ENCODE data around the gene DNAH10. TPM values are rescaled to one million over a fixed set of nuclear protein-coding genes. Genes with fewer than 3 reads are reported as not detected.

Gene DNAH10
- total RNA-seq, 1 experiment from 2014 or later, result 0.39 TPM

DNA sequence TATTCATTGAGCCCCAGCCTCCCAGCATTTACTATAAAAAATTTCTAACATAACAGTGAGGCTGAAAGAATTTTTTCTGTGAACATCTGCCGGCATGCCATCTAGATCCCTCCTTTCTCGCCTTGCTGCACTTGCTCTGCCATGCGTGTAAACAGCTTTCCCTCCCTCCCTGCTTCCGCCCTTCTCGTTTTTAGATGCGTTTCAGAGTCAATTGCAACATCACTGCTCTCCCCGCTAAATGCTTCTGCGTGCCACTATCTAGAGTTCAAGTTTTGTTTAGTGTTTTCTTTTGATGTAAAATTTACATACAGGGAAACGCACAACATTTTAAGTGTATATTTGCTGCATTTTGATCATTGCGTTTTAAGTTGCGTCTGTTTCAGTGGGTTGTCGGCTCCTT lies 126.9 kb downstream of the DNAH10 start:
- peaks cover 22% of the 10 kb centered on the region for H3K27me3 ChIP-seq (ENCODE audit: control insufficient read depth, insufficient read depth, low read length)
- CTCF ChIA-PET, result no interaction called here
- in situ Hi-C loops (cut with HindIII; ENCODE audit: low pct_unique_long_range_greater_than_20kb, low sequenced_read_pairs), result no loop called here

DNA sequence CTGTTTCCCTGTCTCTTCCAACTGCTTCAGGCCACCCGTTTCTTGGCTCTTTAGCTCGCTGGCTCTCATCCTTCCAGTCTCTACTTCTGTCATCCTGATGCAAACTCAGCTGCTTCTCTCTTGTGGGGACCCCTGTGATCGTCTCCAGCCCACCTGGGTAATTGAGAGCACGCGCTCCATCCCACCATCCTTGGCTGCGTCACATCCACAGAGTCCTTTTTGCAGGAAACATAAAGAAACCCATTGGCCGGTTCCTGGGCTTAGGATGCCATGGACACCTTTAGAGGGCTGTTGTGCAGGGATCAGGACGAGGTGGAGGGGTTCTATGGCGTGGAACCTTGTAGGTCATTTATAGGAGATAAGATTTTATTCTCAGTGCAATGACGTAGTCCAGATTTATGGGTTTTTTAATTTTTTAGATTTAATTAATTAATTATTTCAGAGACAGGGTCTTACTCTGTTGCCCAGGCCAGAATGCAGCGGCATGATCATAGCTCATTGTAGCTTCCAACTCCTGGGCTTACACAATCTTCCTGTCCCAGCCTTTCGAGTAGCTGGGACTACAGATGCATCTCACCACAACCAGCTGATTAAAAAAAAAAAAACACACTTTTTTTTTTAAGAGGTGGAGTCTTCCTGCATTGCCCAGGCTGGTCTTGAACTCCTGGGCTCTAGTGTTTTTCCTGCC lies 127.9 kb downstream of the DNAH10 start:
- in situ Hi-C loops (cut with HindIII; ENCODE audit: low pct_unique_long_range_greater_than_20kb, low sequenced_read_pairs) (no loop called here), intact Hi-C loops (cut with micrococcal nuclease; ENCODE audit: unreplicated experiment) (no loop called here)
- Histone ChIP-seq H3K36me3 (ENCODE audit: control insufficient read depth, insufficient read depth, low read length) (no peaks in the 10 kb centered on the region), H3K27me3 (ENCODE audit: control insufficient read depth, insufficient read depth, low read length) (peaks cover 18% of the 10 kb centered on the region), H3K9me3 (ENCODE audit: control insufficient read depth, insufficient read depth, low read depth, low read length) (no peaks in the 10 kb centered on the region), H3K4me3 (ENCODE audit: low read depth in 2 of 2, low read length in 2 of 2) (no peak overlapping the region), H3K27ac (ENCODE audit: low read length) (no peak overlapping the region), H3K4me1 (ENCODE audit: control insufficient read depth, insufficient read depth, low read length) (peaks cover 6% of the 10 kb centered on the region; the same call in 1 of the 2 replicates)
- CTCF ChIA-PET, result interaction anchor here (0.6 kb wide), 1 partner anchor 16 kb away, joined by 3 read pairs; no protein-coding TSS in a partner anchor
- ATAC-seq, result no peak
- DNase-seq (ENCODE audit: low read depth, low spot score), result no peak
- POLR2A ChIA-PET, result interaction anchor here (0.6 to 0.7 kb wide), 2 partner anchors 51 to 527 kb away, joined by 3 to 10 read pairs; no protein-coding TSS in a partner anchor
- no peak for TF ChIP-seq SIN3A (IDR thresholded peaks at IDR 0.05; ENCODE audit: borderline replicate concordance, insufficient read depth, low read depth, low read length)
- TF ChIP-seq, protein P1, sequence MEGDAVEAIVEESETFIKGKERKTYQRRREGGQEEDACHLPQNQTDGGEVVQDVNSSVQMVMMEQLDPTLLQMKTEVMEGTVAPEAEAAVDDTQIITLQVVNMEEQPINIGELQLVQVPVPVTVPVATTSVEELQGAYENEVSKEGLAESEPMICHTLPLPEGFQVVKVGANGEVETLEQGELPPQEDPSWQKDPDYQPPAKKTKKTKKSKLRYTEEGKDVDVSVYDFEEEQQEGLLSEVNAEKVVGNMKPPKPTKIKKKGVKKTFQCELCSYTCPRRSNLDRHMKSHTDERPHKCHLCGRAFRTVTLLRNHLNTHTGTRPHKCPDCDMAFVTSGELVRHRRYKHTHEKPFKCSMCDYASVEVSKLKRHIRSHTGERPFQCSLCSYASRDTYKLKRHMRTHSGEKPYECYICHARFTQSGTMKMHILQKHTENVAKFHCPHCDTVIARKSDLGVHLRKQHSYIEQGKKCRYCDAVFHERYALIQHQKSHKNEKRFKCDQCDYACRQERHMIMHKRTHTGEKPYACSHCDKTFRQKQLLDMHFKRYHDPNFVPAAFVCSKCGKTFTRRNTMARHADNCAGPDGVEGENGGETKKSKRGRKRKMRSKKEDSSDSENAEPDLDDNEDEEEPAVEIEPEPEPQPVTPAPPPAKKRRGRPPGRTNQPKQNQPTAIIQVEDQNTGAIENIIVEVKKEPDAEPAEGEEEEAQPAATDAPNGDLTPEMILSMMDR (IDR thresholded peaks at IDR 0.05), result no peak
- no peak for TF ChIP-seq POLR2AphosphoS5 (IDR thresholded peaks at IDR 0.05; ENCODE audit: low read depth, low read length)
- no peak for TF ChIP-seq REST (IDR thresholded peaks at IDR 0.05; ENCODE audit: insufficient read depth in 1 of 2, low read depth in 2 of 2, low read length in 1 of 2)
- TF ChIP-seq TCF7L2 (IDR thresholded peaks at IDR 0.05; ENCODE audit: low read depth, low read length), result no peak
- BruUV-seq (replicated peaks), result no TSS peak

More for the DNA sequence above, 126.9 kb downstream of the DNAH10 start:
- DNase-seq (ENCODE audit: low read depth, low spot score) (no peak), ATAC-seq (no peak)
- peaks cover 6% of the 10 kb centered on the region; the same call in 1 of the 2 replicates for H3K4me1 ChIP-seq (ENCODE audit: control insufficient read depth, insufficient read depth, low read length)
- no peak overlapping the region for H3K27ac ChIP-seq (ENCODE audit: low read length)
- TF ChIP-seq, protein P1 (IDR thresholded peaks at IDR 0.05), result no peak
- TF ChIP-seq REST (IDR thresholded peaks at IDR 0.05; ENCODE audit: insufficient read depth in 1 of 2, low read depth in 2 of 2, low read length in 1 of 2) (no peak), POLR2AphosphoS5 (IDR thresholded peaks at IDR 0.05; ENCODE audit: low read depth, low read length) (no peak), SIN3A (IDR thresholded peaks at IDR 0.05; ENCODE audit: borderline replicate concordance, insufficient read depth, low read depth, low read length) (no peak), TCF7L2 (IDR thresholded peaks at IDR 0.05; ENCODE audit: low read depth, low read length) (no peak)
- POLR2A ChIA-PET, result no interaction called here
- no TSS peak for BruUV-seq (replicated peaks)
- H3K4me3 ChIP-seq (ENCODE audit: low read depth in 2 of 2, low read length in 2 of 2), result no peak overlapping the region
- intact Hi-C loops (cut with micrococcal nuclease; ENCODE audit: unreplicated experiment), result no loop called here
- H3K9me3 ChIP-seq (ENCODE audit: control insufficient read depth, insufficient read depth, low read depth, low read length), result no peaks in the 10 kb centered on the region
- no peaks in the 10 kb centered on the region for H3K36me3 ChIP-seq (ENCODE audit: control insufficient read depth, insufficient read depth, low read length)
